Mucosa of descending colon (tissue), 3 donors: ENCODE results near the gene TSPAN32. TPM values are rescaled to one million over a fixed set of nuclear protein-coding genes. Genes with fewer than 3 reads are reported as not detected.

ENCODE experiments used
- ATAC-seq: fragments of 200-7000 bp; cut with Tn5 transposase; one replicate; pipeline ENCODE4 v1.9.1; 2020; ENCODE audit warnings: mild to moderate bottlenecking, moderate library complexity
- DNase-seq, 3 donors: peaks; one replicate each; pipeline ENCODE4 v3.0.0-alpha.2; 2020
- H3K36me3 ChIP-seq: fragments of 200-600 bp; one replicate; pipeline ENCODE4 v1.8.0; 2021; ENCODE audit warnings: low read depth, mild to moderate bottlenecking
- H3K4me1 ChIP-seq: fragments of 200-600 bp; one replicate; pipeline ENCODE4 v1.8.0; 2021; ENCODE audit warnings: low read depth, mild to moderate bottlenecking
- H3K4me3 ChIP-seq: fragments of 200-600 bp; one replicate; pipeline ENCODE4 v1.8.0; 2021; ENCODE audit warnings: mild to moderate bottlenecking
- H3K9me3 ChIP-seq: fragments of 200-600 bp; one replicate; pipeline ENCODE4 v1.8.0; 2021; ENCODE audit warnings: mild to moderate bottlenecking
- CTCF ChIP-seq: fragments of 200-600 bp; IDR thresholded peaks from one replicate; pipeline ENCODE4 v1.8.0; 2022; ENCODE audit warnings: antibody characterized with exemption, mild to moderate bottlenecking
- intact Hi-C, 2 donors: fragments of 100-400 bp; cut with DNase I in 1 of 2; cut with micrococcal nuclease in 1 of 2; formaldehyde crosslinking; loops; one replicate each; pipeline versions ENCODE4 v1.11.0 to v1.11.1; 2022; cut with DNase I, micrococcal nuclease
- total RNA-seq, 3 donors: library from RNA; stranded (reverse); fragmentation: NEBNext Ultra II Directional in 2 of 3; extraction: Animal tissue kit (Norgen Biotek cat#: 25700) in 2 of 3; gene quantifications; one replicate each; pipeline versions ENCODE4 v1.2.1 to v1.2.4, GENCODE V29; 2021 to 2023
- donor health status: DM: no; HTN: no; CAD: no; lungs with moderate emphysema.
- donor health status: DM: no; HTN: no; CAD: no.
- donor health status: DM: no; HTN: yes; CAD: no.

The TSPAN32 gene
- total RNA-seq, 3 donors from 2014 or later, result 1.2 to 2.8 (median 2.6) TPM

- no peak for TF ChIP-seq CTCF
- DNase-seq (peak in 1 of 3 donors; percentile 57), ATAC-seq (no peak)
- intact Hi-C loops, result no loop called here
- no peaks in the 10 kb centered on the region for H3K36me3 ChIP-seq
- no peak overlapping the region for H3K4me3 ChIP-seq
- no peaks in the 10 kb centered on the region for H3K9me3 ChIP-seq
- H3K4me1 ChIP-seq, result peaks cover 6% of the 10 kb centered on the region
Measured at GRCh38 chr11:2312232-2313042, 10.6 kb downstream of the TSPAN32 start.

- H3K4me1 ChIP-seq, result peaks cover 6% of the 10 kb centered on the region
- TF ChIP-seq CTCF, result no peak
- intact Hi-C loops, result no loop called here
Measured at GRCh38 chr11:2313051-2313951, 11.5 kb downstream of the TSPAN32 start.

GRCh38 chr11:2314136-2314524 is 12.3 kb downstream of the TSPAN32 start:
- no peak for TF ChIP-seq CTCF
- H3K4me1 ChIP-seq, result peaks cover 6% of the 10 kb centered on the region
- H3K36me3 ChIP-seq, result no peaks in the 10 kb centered on the region
- peak in 1 of 3 donors; percentile 15 for DNase-seq
- no peaks in the 10 kb centered on the region for H3K9me3 ChIP-seq
- ATAC-seq, result no peak
- H3K4me3 ChIP-seq, result no peak overlapping the region
- intact Hi-C loops, result no loop called here

More at GRCh38 chr11:2313051-2313951, 11.5 kb downstream of the TSPAN32 start:
- H3K9me3 ChIP-seq, result no peaks in the 10 kb centered on the region
- ATAC-seq (no peak), DNase-seq (peak in 1 of 3 donors; percentile 36)
- H3K4me3 ChIP-seq, result no peak overlapping the region
- no peaks in the 10 kb centered on the region for H3K36me3 ChIP-seq

- ATAC-seq (peak; percentile 45), DNase-seq (peak; percentile 58 to 72 (median 71))
- H3K4me3 ChIP-seq, result no peak overlapping the region
- H3K9me3 ChIP-seq, result no peaks in the 10 kb centered on the region
- no peak for TF ChIP-seq CTCF
- H3K4me1 ChIP-seq, result peaks cover 6% of the 10 kb centered on the region
- intact Hi-C loops, result no loop called here
- no peaks in the 10 kb centered on the region for H3K36me3 ChIP-seq
Measured at GRCh38 chr11:2314525-2315394, 12.9 kb downstream of the TSPAN32 start.
